H1 (cell line): ENCODE data around the gene SLC36A2. TPM values are rescaled to one million over a fixed set of nuclear protein-coding genes. Genes with fewer than 3 reads are reported as not detected.

Experiments
- CTCF ChIA-PET: fragments of 300-600 bp; sonication (Branson Sonifier 250); formaldehyde crosslinking; loops from one replicate; lab custom pipeline; 2021; ENCODE audit not compliant: partially characterized antibody; lab: Charles Lee
- POLR2A ChIA-PET: fragments of 300-600 bp; sonication (Branson Sonifier 250); formaldehyde crosslinking; loops from one replicate; lab custom pipeline; 2021; ENCODE audit warnings: inconsistent platforms; ENCODE audit not compliant: partially characterized antibody; lab: Charles Lee
- DNase-seq, 2 experiments: peaks; one replicate each; pipeline versions ENCODE4 v3.0.0 to v3.0.0-alpha.2; 2010 to 2022; ENCODE audit warnings: low spot score in 2 of 2, low read depth in 1 of 2, mixed read lengths in 1 of 2
- FAIRE-seq: peaks from 2 replicates; lab custom pipeline; 2011; peaks lifted over from hg19 to GRCh38; lab: Jason Lieb, UNC
- H2AFZ ChIP-seq: 2 replicates; pipeline ENCODE4 v1.8.1; 2012; ENCODE audit warnings: low read length, inconsistent platforms
- H2AK5ac ChIP-seq: 2 replicates; pipeline ENCODE4 v1.6.1; 2013; ENCODE audit warnings: low read depth, low read length
- H2BK120ac ChIP-seq: replicated peaks from 2 replicates; pipeline ENCODE3; 2013; ENCODE audit warnings: low read depth, low read length, inconsistent platforms
- H2BK12ac ChIP-seq: 2 replicates; pipeline ENCODE4 v1.6.1; 2013; ENCODE audit warnings: low read depth, low read length
- H2BK15ac ChIP-seq: 2 replicates; pipeline ENCODE4 v1.6.1; 2013; ENCODE audit warnings: low read length
- H2BK20ac ChIP-seq: 2 replicates; pipeline ENCODE4 v1.6.1; 2013; ENCODE audit warnings: low read length
- H2BK5ac ChIP-seq: 2 replicates; pipeline ENCODE4 v1.6.1; 2013; ENCODE audit warnings: low read depth, low read length
- H3K14ac ChIP-seq: 2 replicates; pipeline ENCODE4 v1.6.1; 2013; ENCODE audit warnings: inconsistent platforms; ENCODE audit not compliant: insufficient read length
- H3K18ac ChIP-seq: 2 replicates; pipeline ENCODE4 v1.6.1; 2013; ENCODE audit warnings: low read length; ENCODE audit errors: extremely low read depth
- H3K23ac ChIP-seq: 2 replicates; pipeline ENCODE4 v1.6.1; 2013; ENCODE audit warnings: inconsistent platforms; ENCODE audit not compliant: insufficient read length
- H3K23me2 ChIP-seq: 2 replicates; pipeline ENCODE4 v1.6.1; 2013; ENCODE audit warnings: low read depth, low read length
- H3K27ac ChIP-seq: 2 replicates; pipeline ENCODE4 v1.6.1; 2011; ENCODE audit warnings: low read depth, low read length, inconsistent platforms
- H3K27me3 ChIP-seq, 4 experiments: replicated peaks in 1 of 4; 1 replicate in 1 of 4; 2 replicates in 3 of 4; pipeline versions ENCODE4 v1.6.1 to v1.8.1; 2011 to 2013; ENCODE audit warnings: low read length in 3 of 4, mild to moderate bottlenecking in 3 of 4, inconsistent platforms in 2 of 4, mixed read lengths in 2 of 4, moderate library complexity in 1 of 4; ENCODE audit not compliant: control insufficient read depth in 3 of 4, insufficient read depth in 3 of 4; ENCODE audit errors: extremely low read depth in 1 of 4
- H3K36me3 ChIP-seq, 4 experiments: 2 replicates each; pipeline versions ENCODE4 v1.6.1 to v1.8.1; 2011 to 2013; ENCODE audit warnings: mild to moderate bottlenecking in 4 of 4, low read length in 3 of 4, moderate library complexity in 2 of 4, control low read depth in 1 of 4, inconsistent platforms in 1 of 4; ENCODE audit not compliant: insufficient read depth in 4 of 4, control insufficient read depth in 2 of 4
- H3K4ac ChIP-seq: replicated peaks from 2 replicates; pipeline ENCODE3; 2013; ENCODE audit warnings: low read length, low read depth, mixed read lengths, inconsistent platforms; ENCODE audit not compliant: insufficient read length
- H3K4me1 ChIP-seq, 4 experiments: replicated peaks in 1 of 4; 1 replicate in 1 of 4; 2 replicates in 3 of 4; pipeline versions ENCODE4 v1.6.1 to v1.8.1; 2011 to 2013; ENCODE audit warnings: low read length in 3 of 4, inconsistent platforms in 2 of 4, mixed read lengths in 1 of 4; ENCODE audit not compliant: insufficient read depth in 4 of 4, control insufficient read depth in 3 of 4
- H3K4me2 ChIP-seq, 2 experiments: 2 replicates each; pipeline versions ENCODE4 v1.6.1 to v1.8.1; 2011 to 2013; ENCODE audit warnings: low read depth in 2 of 2, low read length in 2 of 2, control low read depth in 1 of 2, inconsistent platforms in 1 of 2, mild to moderate bottlenecking in 1 of 2; ENCODE audit not compliant: insufficient read depth in 1 of 2
- H3K4me3 ChIP-seq, 4 experiments: fragments of 200-600, 300-600 bp in 1 of 4; sonication (generic), shearing (Covaris generic), sonication (Bioruptor Twin) in 1 of 4; 2 replicates each; pipeline versions ENCODE4 v1.5.1 to v1.8.1; 2011 to 2016; ENCODE audit warnings: low read length in 4 of 4, low read depth in 3 of 4, control low read depth in 2 of 4, inconsistent platforms in 2 of 4, mild to moderate bottlenecking in 2 of 4, mixed read lengths in 1 of 4, moderate library complexity in 1 of 4; ENCODE audit not compliant: insufficient read depth in 2 of 4; ENCODE audit errors: extremely low read depth in 1 of 4
- H3K56ac ChIP-seq: replicated peaks from 2 replicates; pipeline ENCODE3; 2013; ENCODE audit warnings: low read depth, mild to moderate bottlenecking, mixed read lengths, low read length, inconsistent platforms; ENCODE audit not compliant: insufficient read length
- H3K79me1 ChIP-seq: 2 replicates; pipeline ENCODE4 v1.6.1; 2013; ENCODE audit warnings: low read depth, low read length, control low read depth
- H3K79me2 ChIP-seq, 2 experiments: 2 replicates each; pipeline versions ENCODE4 v1.6.1 to v1.8.1; 2012 to 2013; ENCODE audit warnings: low read length in 2 of 2, mild to moderate bottlenecking in 2 of 2, inconsistent platforms in 1 of 2; ENCODE audit not compliant: insufficient read depth in 2 of 2, control insufficient read depth in 1 of 2
- H3K9ac ChIP-seq, 4 experiments: replicated peaks in 1 of 4; 1 replicate in 1 of 4; 2 replicates in 3 of 4; pipeline versions ENCODE4 v1.6.1 to v1.8.1; 2011 to 2013; ENCODE audit warnings: low read depth in 3 of 4, low read length in 3 of 4, control low read depth in 2 of 4, mild to moderate bottlenecking in 2 of 4, moderate library complexity in 2 of 4, inconsistent platforms in 1 of 4; ENCODE audit errors: extremely low read depth in 1 of 4
- H3K9me3 ChIP-seq, 2 experiments: 2 replicates each; pipeline versions ENCODE4 v1.6.1 to v1.8.1; 2012 to 2013; ENCODE audit warnings: mild to moderate bottlenecking in 2 of 2, moderate library complexity in 2 of 2, control low read depth in 1 of 2, inconsistent platforms in 1 of 2, low read depth in 1 of 2, low read length in 1 of 2, mixed read lengths in 1 of 2; ENCODE audit not compliant: insufficient read depth in 2 of 2
- H4K20me1 ChIP-seq, 2 experiments: replicated peaks in 1 of 2; 2 replicates each; pipeline versions ENCODE3 to v1.8.1; 2011 to 2013; ENCODE audit warnings: inconsistent platforms in 2 of 2, low read length in 2 of 2, mild to moderate bottlenecking in 1 of 2; ENCODE audit not compliant: insufficient read depth in 2 of 2, control insufficient read depth in 1 of 2
- H4K5ac ChIP-seq: 2 replicates; pipeline ENCODE4 v1.6.1; 2013; ENCODE audit warnings: low read length, low read depth, mixed read lengths, inconsistent platforms; ENCODE audit not compliant: insufficient read length
- H4K8ac ChIP-seq: 2 replicates; pipeline ENCODE4 v1.8.0; 2013; ENCODE audit warnings: mild to moderate bottlenecking, moderate library complexity, low read length, inconsistent platforms; ENCODE audit not compliant: insufficient read depth; ENCODE audit errors: extremely low read depth
- H4K91ac ChIP-seq: replicated peaks from 2 replicates; pipeline ENCODE3; 2013; ENCODE audit warnings: low read length, mixed read lengths, inconsistent platforms; ENCODE audit not compliant: insufficient read length
- ATF2 ChIP-seq: IDR thresholded peaks from 2 replicates; pipeline ENCODE4 v1.6.1; 2012; ENCODE audit warnings: low read length, inconsistent platforms
- BCL11A ChIP-seq, 2 experiments: IDR thresholded peaks; one replicate each; pipeline ENCODE4 v1.6.1; 2011; ENCODE audit warnings: low read depth in 2 of 2, low read length in 2 of 2, mild to moderate bottlenecking in 2 of 2
- CBX5 ChIP-seq: fragments of 300-800, 300-1000 bp; sonication (generic); IDR thresholded peaks from 2 replicates; pipeline ENCODE4 v1.7.1; 2016; ENCODE audit warnings: antibody characterized with exemption, low read length, low read depth
- CEBPB ChIP-seq: IDR thresholded peaks from 2 replicates; pipeline ENCODE4 v1.6.1; 2012; ENCODE audit warnings: low read depth, low read length
- FOSL1 ChIP-seq: IDR thresholded peaks from 2 replicates; pipeline ENCODE4 v1.6.1; 2011; ENCODE audit warnings: mild to moderate bottlenecking, low read depth, low read length, moderate library complexity; ENCODE audit not compliant: insufficient read depth
- JUN ChIP-seq: IDR thresholded peaks from 2 replicates; pipeline ENCODE4 v1.6.1; 2011; ENCODE audit warnings: low read depth, mild to moderate bottlenecking, improper control_type of control experiment, low read length
- KDM5A ChIP-seq: fragments of 200-600 bp; IDR thresholded peaks from 2 replicates; pipeline ENCODE4 v1.7.1; 2012; ENCODE audit warnings: mild to moderate bottlenecking, low read length, inconsistent platforms, mixed read lengths
- NRF1 ChIP-seq: IDR thresholded peaks from 2 replicates; pipeline ENCODE4 v1.6.1; 2011; ENCODE audit warnings: mild to moderate bottlenecking, low read depth, low read length, improper control_type of control experiment
- SP2 ChIP-seq: IDR thresholded peaks from 2 replicates; pipeline ENCODE4 v1.6.1; 2012; ENCODE audit warnings: mild to moderate bottlenecking, low read length, inconsistent platforms
- SP4 ChIP-seq: IDR thresholded peaks from 2 replicates; pipeline ENCODE4 v1.6.1; 2012; ENCODE audit warnings: low read length, inconsistent platforms
- SRF ChIP-seq: IDR thresholded peaks from 2 replicates; pipeline ENCODE4 v1.6.1; 2011; ENCODE audit warnings: mild to moderate bottlenecking, low read depth, low read length, moderate library complexity
- SUZ12 ChIP-seq: fragments of 200-600 bp; sonication (generic); IDR thresholded peaks from 2 replicates; pipeline ENCODE4 v1.6.1; 2012; ENCODE audit warnings: mild to moderate bottlenecking, inconsistent platforms, low read length, moderate library complexity, mixed read lengths
- YY1 ChIP-seq: IDR thresholded peaks from 2 replicates; pipeline ENCODE4 v1.6.1; 2011; ENCODE audit warnings: low read depth, mild to moderate bottlenecking, low read length
- WGBS, 2 experiments: shearing (Covaris generic) in 1 of 2; methylation state at CpG; one replicate each; pipeline versions ENCODE4 v1.1.6 to v1.1.7; 2013 to 2015; ENCODE audit warnings: low lambda C conversion rate in 2 of 2, mixed read lengths in 2 of 2, inconsistent platforms in 1 of 2, low coverage in 1 of 2, missing lambda C conversion rate in 1 of 2; ENCODE audit not compliant: insufficient replicate concordance in 2 of 2, insufficient coverage in 1 of 2, insufficient read length in 1 of 2; ENCODE audit errors: extremely low coverage in 1 of 2, missing lambda C conversion rate in 1 of 2; 5-methylcytosine and 5-hydroxymethylcytosine counted together
- polyA plus RNA-seq, 7 experiments: library from polyadenylated mRNA; depleted of rRNA in 3 of 7; stranded (reverse) in 5 of 7; unstranded in 2 of 7; fragments of >200 nt in 5 of 7; fragments of 200-250 nt in 2 of 7; gene quantifications; 1 replicate in 5 of 7; 2 replicates in 1 of 7; 4 replicates in 1 of 7; pipeline versions ENCODE4 v1.2.1 to v1.2.3, GENCODE V29; 2011 to 2013; ENCODE audit warnings: missing spikeins in 2 of 7, mixed read lengths in 2 of 7
- total RNA-seq: library from RNA; stranded (reverse); fragmentation: NEBNext Ultra II Directional; extraction: Animal tissue kit (Norgen Biotek cat#: 25700); gene quantifications from 2 replicates; pipeline ENCODE4 v1.2.1, GENCODE V29; 2021

Gene SLC36A2
- total and polyA plus RNA-seq, 2 of the 8 experiments (the other 6 are each of a cell fraction or from before 2014, with no cell fraction given) = 0.30 TPM; not detected in 1

- Histone ChIP-seq H2BK15ac (no peak overlapping the region), H3K4me2 (no peak overlapping the region), H3K27me3 (no peaks in the 10 kb centered on the region), H3K9ac (no peak overlapping the region), H3K79me1 (no peaks in the 10 kb centered on the region), H3K23ac (no peak overlapping the region), H2BK12ac (no peak overlapping the region), H3K4me3 (no peak overlapping the region), H3K23me2 (no peaks in the 10 kb centered on the region), H2BK5ac (no peak overlapping the region), H3K4ac (no peak overlapping the region), H3K4me1 (peaks cover 0 to 3% (median 0%) of the 10 kb centered on the region in 4 experiments; a peak in 2 of 7 replicates), H3K36me3 (no peaks in the 10 kb centered on the region), H3K27ac (no peak overlapping the region), H3K79me2 (no peaks in the 10 kb centered on the region), H3K9me3 (no peaks in the 10 kb centered on the region), H4K20me1 (no peaks in the 10 kb centered on the region), H2AK5ac (no peak overlapping the region), H2BK120ac (no peak overlapping the region), H4K8ac (no peak overlapping the region), H2BK20ac (no peak overlapping the region), H3K56ac (no peak overlapping the region), H4K91ac (no peak overlapping the region), H4K5ac (no peak overlapping the region), H3K18ac (no peak overlapping the region), H2AFZ (no peak overlapping the region), H3K14ac (no peak overlapping the region)
- FAIRE-seq = no peak
- ChIA-PET POLR2A (no interaction called here), CTCF (interaction anchor here (1.0 to 2.6 kb wide), 8 partner anchors 9 to 249 kb away, joined by 3 to 11 read pairs (median 6); no protein-coding TSS in a partner anchor)
- 86% methylated on average over 2 of the region's 2 CpGs; no CpG with 5 or more reads in 1 of the 2 experiments for WGBS, 2 experiments
- no peak for DNase-seq
- TF ChIP-seq CEBPB (no peak), SUZ12 (no peak), YY1 (no peak), SP4 (no peak), SP2 (no peak), CBX5 (no peak), BCL11A (IDR thresholded peaks at IDR 0.05; ENCODE audit: low read depth in 2 of 2, low read length in 2 of 2) (no peak), KDM5A (no peak), SRF (no peak), NRF1 (no peak), FOSL1 (no peak), JUN (no peak), ATF2 (no peak)
These were observed 50.4 kb downstream of the SLC36A2 start for GRCh38 chr5:151296974-151297373.
